Measurements from ENCODE around the gene STXBP5. TPM values are rescaled to one million over a fixed set of nuclear protein-coding genes. Genes with fewer than 3 reads are reported as not detected.
"Not testable (repeated sequence)": the region's sequence is repeated elsewhere in the genome, so short reads cannot be mapped to it uniquely, and the experiment has no call there.

The STXBP5 gene
- total and polyA plus RNA-seq, 2 of the 13 experiments (the other 11 are each of a cell fraction or from before 2014, with no cell fraction given), result 8.8 to 19.4 TPM

DNA sequence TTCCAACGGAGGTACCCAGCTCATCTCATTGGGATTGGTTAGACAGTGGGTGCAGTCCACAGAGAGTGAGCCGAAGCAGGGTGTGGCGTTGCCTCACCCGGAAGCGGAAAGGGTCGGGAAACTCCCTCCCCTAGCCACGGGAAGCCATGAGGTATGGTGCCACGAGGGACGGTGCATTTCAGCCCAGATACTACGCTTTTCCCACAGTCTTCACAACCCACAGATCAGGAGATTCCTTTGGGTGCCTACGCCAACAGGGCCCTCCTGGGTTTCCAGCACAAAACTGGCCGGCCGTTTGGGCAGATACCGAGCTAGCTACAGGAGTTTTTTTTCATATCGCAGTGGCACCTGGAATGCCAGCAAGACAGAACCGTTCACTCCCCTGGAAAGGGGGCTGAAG lies 46.9 kb downstream of the STXBP5 start:
- FAIRE-seq (no peak), ATAC-seq (no peak), DNase-seq (ENCODE audit: low spot score) (no peak)
- Histone ChIP-seq H3K4me3 (replicated peaks in 1 of 3; ENCODE audit: insufficient read depth in 1 of 3, low read depth in 2 of 3, low read length in 3 of 3) (no peak overlapping the region), H2AFZ (ENCODE audit: low read length) (no peak overlapping the region), H3K36me3 (replicated peaks in 1 of 2; ENCODE audit: control insufficient read depth in 1 of 2, insufficient read depth in 2 of 2, low read length in 2 of 2) (peaks cover 6 to 7% of the 10 kb centered on the region in 2 experiments; a peak in 4 of 5 replicates), H3K9me3 (ENCODE audit: low read length) (no peaks in the 10 kb centered on the region), H3K4me2 (ENCODE audit: low read depth, low read length) (no peak overlapping the region), H3K9ac (ENCODE audit: insufficient read depth, low read depth, low read length) (no peak overlapping the region), H3K27me3 (ENCODE audit: control insufficient read depth in 1 of 2, insufficient read depth in 2 of 2, low read length in 2 of 2) (no peaks in the 10 kb centered on the region), H4K20me1 (ENCODE audit: insufficient read depth, low read length) (no peaks in the 10 kb centered on the region), H3K27ac (ENCODE audit: extremely low read length, insufficient read depth, low read length) (no peak overlapping the region), H3K79me2 (ENCODE audit: insufficient read depth, low read length) (no peaks in the 10 kb centered on the region), H3K4me1 (ENCODE audit: insufficient read depth, low read length) (no peaks in the 10 kb centered on the region)
- POLR2A ChIA-PET, result no interaction called here
- WGBS (ENCODE audit: low lambda C conversion rate), result 98% methylated on average over 14 of the region's 16 CpGs
- intact Hi-C loops (cut with micrococcal nuclease; ENCODE audit: unreplicated experiment), result no loop called here
- in situ Hi-C loops (cut with HindIII; ENCODE audit: extremely low pct_ligation_motif_present, low pct_unique_long_range_greater_than_20kb), result no loop called here
- no TSS peak for BruUV-seq (replicated peaks)
- no peak for TF ChIP-seq PAWR (CRISPR knock-in tag; IDR thresholded peaks at IDR 0.05; ENCODE audit: borderline replicate concordance)
- TF ChIP-seq AKAP8 (CRISPR knock-in tag; IDR thresholded peaks at IDR 0.05), result no peak
- TF ChIP-seq EP300 (IDR thresholded peaks at IDR 0.05; ENCODE audit: low read depth in 2 of 2, low read length in 2 of 2), result no peak
- no peak for TF ChIP-seq EP300 (CRISPR knock-in tag; IDR thresholded peaks at IDR 0.05; ENCODE audit: borderline replicate concordance)
- TF ChIP-seq, protein P1, sequence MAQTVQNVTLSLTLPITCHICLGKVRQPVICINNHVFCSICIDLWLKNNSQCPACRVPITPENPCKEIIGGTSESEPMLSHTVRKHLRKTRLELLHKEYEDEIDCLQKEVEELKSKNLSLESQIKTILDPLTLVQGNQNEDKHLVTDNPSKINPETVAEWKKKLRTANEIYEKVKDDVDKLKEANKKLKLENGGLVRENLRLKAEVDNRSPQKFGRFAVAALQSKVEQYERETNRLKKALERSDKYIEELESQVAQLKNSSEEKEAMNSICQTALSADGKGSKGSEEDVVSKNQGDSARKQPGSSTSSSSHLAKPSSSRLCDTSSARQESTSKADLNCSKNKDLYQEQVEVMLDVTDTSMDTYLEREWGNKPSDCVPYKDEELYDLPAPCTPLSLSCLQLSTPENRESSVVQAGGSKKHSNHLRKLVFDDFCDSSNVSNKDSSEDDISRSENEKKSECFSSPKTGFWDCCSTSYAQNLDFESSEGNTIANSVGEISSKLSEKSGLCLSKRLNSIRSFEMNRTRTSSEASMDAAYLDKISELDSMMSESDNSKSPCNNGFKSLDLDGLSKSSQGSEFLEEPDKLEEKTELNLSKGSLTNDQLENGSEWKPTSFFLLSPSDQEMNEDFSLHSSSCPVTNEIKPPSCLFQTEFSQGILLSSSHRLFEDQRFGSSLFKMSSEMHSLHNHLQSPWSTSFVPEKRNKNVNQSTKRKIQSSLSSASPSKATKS (CRISPR knock-in tag; IDR thresholded peaks at IDR 0.05), result no peak
- TF ChIP-seq KMT2B (CRISPR knock-in tag; IDR thresholded peaks at IDR 0.05), result no peak
- TF ChIP-seq NFKBIZ (CRISPR knock-in tag; IDR thresholded peaks at IDR 0.05), result no peak
- no peak for TF ChIP-seq ZFY (CRISPR knock-in tag; IDR thresholded peaks at IDR 0.05)
- no peak for TF ChIP-seq KDM5B (CRISPR knock-in tag; IDR thresholded peaks at IDR 0.05; ENCODE audit: borderline replicate concordance)
- no peak for TF ChIP-seq HNRNPK (IDR thresholded peaks at IDR 0.05; ENCODE audit: low read depth, low read length, poor library complexity, severe bottlenecking)
- TF ChIP-seq ZNF382 (CRISPR knock-in tag; IDR thresholded peaks at IDR 0.05; ENCODE audit: borderline replicate concordance), result no peak
- TF ChIP-seq ZNF331 (CRISPR knock-in tag; IDR thresholded peaks at IDR 0.05), result no peak
- TF ChIP-seq ZNF577 (CRISPR knock-in tag; IDR thresholded peaks at IDR 0.05; ENCODE audit: borderline replicate concordance, low read depth), result no peak
- TF ChIP-seq JUN (CRISPR knock-in tag; IDR thresholded peaks at IDR 0.05), result no peak
- CTCF ChIA-PET (ENCODE audit: low intra/inter-chr PET ratio, low total read pairs), result no interaction called here

DNA sequence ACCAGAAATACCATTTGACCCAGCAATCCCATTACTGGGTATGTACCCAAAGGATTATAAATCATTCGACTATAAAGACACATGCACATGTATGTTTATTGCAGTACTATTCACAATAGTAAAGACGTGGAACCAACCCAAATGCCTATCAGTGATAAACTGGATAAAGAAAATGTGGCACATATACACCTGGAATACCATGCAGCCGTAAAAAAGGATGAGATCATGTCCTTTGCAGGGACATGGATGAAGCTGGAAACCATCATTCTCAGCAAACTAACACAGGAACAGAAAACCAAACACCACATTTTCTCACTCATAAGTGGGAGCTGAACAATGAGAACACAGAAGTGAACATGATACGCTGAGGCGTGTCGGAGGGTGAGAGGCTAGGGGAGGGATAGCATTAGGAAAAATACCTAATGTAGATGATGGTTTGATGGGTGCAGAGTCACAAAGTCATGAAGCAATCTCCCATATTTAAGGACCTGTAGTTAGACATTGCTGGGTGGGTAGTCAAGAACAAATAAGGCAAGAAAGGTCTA lies 50.8 kb downstream of the STXBP5 start:
- H3K27ac ChIP-seq (ENCODE audit: extremely low read length, insufficient read depth, low read length); H3K79me2 ChIP-seq (ENCODE audit: insufficient read depth, low read length); H3K4me1 ChIP-seq (ENCODE audit: insufficient read depth, low read length); H4K20me1 ChIP-seq (ENCODE audit: insufficient read depth, low read length); H3K4me2 ChIP-seq (ENCODE audit: low read depth, low read length); BruUV-seq (replicated peaks); H2AFZ ChIP-seq (ENCODE audit: low read length); H3K9me3 ChIP-seq (ENCODE audit: low read length); H3K27me3 ChIP-seq (ENCODE audit: control insufficient read depth in 1 of 2, insufficient read depth in 2 of 2, low read length in 2 of 2); H3K36me3 ChIP-seq (replicated peaks in 1 of 2; ENCODE audit: control insufficient read depth in 1 of 2, insufficient read depth in 2 of 2, low read length in 2 of 2); H3K4me3 ChIP-seq (replicated peaks in 1 of 3; ENCODE audit: insufficient read depth in 1 of 3, low read depth in 2 of 3, low read length in 3 of 3); POLR2A ChIA-PET; DNase-seq (ENCODE audit: low spot score); CTCF ChIA-PET (ENCODE audit: low intra/inter-chr PET ratio, low total read pairs); H3K9ac ChIP-seq (ENCODE audit: insufficient read depth, low read depth, low read length); intact Hi-C loops (cut with micrococcal nuclease; ENCODE audit: unreplicated experiment); in situ Hi-C loops (cut with HindIII; ENCODE audit: extremely low pct_ligation_motif_present, low pct_unique_long_range_greater_than_20kb); FAIRE-seq; ATAC-seq: not testable (repeated sequence)
- 100% methylated on average over 6 of the region's 6 CpGs for WGBS (ENCODE audit: low lambda C conversion rate)
